ENCODE measurements around the gene FBXO21.

GRCh38 chr12:117118838-117119591, 71.3 kb downstream of the FBXO21 start:
- no peak for TF ChIP-seq CTCF (IDR thresholded peaks at IDR 0.05; ENCODE audit: low read depth, low read length, poor library complexity, severe bottlenecking)
- no peak for TF ChIP-seq EZH2phosphoT487 (IDR thresholded peaks at IDR 0.05; ENCODE audit: borderline replicate concordance, low read length)

Measured in DOHH2 (cell line).